Uterus (tissue), 4 donors: Measurements from ENCODE around the gene NAV2. TPM values are rescaled to one million over a fixed set of nuclear protein-coding genes. Genes with fewer than 3 reads are reported as not detected.

Experiments
- DNase-seq, 2 donors: peaks; one replicate each; pipeline ENCODE4 v3.0.0-alpha.2; 2019 to 2020
- H3K27ac ChIP-seq, 2 donors: fragments of 200-600 bp; sonication (generic); 1 replicate in 1 of 2; 2 replicates in 1 of 2; pipeline ENCODE4 v1.5.1; 2016 to 2018
- H3K27me3 ChIP-seq, 2 donors: fragments of 200-600 bp; sonication (generic); one replicate each; pipeline ENCODE4 v1.5.1; 2018 to 2019; ENCODE audit warnings: control low read depth in 1 of 2
- H3K36me3 ChIP-seq, 2 donors: fragments of 200-600 bp; sonication (generic); one replicate each; pipeline ENCODE4 v1.5.1; 2019; ENCODE audit warnings: control low read depth in 1 of 2
- H3K4me1 ChIP-seq, 2 donors: fragments of 200-600 bp; sonication (generic); one replicate each; pipeline ENCODE4 v1.5.1; 2018 to 2019; ENCODE audit warnings: control low read depth in 1 of 2
- H3K4me3 ChIP-seq, 2 donors: fragments of 200-600 bp; sonication (generic); 1 replicate in 1 of 2; 2 replicates in 1 of 2; pipeline ENCODE4 v1.5.1; 2018 to 2019; ENCODE audit warnings: mild to moderate bottlenecking in 1 of 2
- H3K9me3 ChIP-seq, 2 donors: fragments of 200-600 bp; sonication (generic); one replicate each; pipeline ENCODE4 v1.5.1; 2019; ENCODE audit warnings: control low read depth in 1 of 2
- POLR2A ChIP-seq, 2 donors: fragments of 450-650 bp; IDR thresholded peaks; one replicate each; pipeline ENCODE4 v1.6.1; 2016; ENCODE audit warnings: antibody characterized with exemption in 2 of 2, mild to moderate bottlenecking in 1 of 2, moderate library complexity in 1 of 2
- intact Hi-C: fragments of 100-400 bp; cut with DNase I; formaldehyde crosslinking; loops from one replicate; pipeline ENCODE4 v1.15.1; 2023; ENCODE audit warnings: low total_unique reads
- total RNA-seq, 4 donors: library from RNA; depleted of rRNA in 3 of 4; stranded (reverse); fragments of >200 nt in 3 of 4; gene quantifications; one replicate each; pipeline versions ENCODE4 v1.1.0 to v1.2.4, GENCODE V29; 2014 to 2023
- TF ChIP-seq, protein P1 (sequence below), 4 experiments: fragments of 200-600 bp in 2 of 4; fragments of 450-650 bp in 2 of 4; sonication (generic) in 2 of 4; IDR thresholded peaks; one replicate each; pipeline ENCODE4 v1.5.1; 2016 to 2019; ENCODE audit warnings: antibody characterized with exemption in 4 of 4, mild to moderate bottlenecking in 2 of 4, moderate library complexity in 1 of 4
- donor health status: DM: yes; HTN: yes; CAD: no.

The NAV2 gene
- total RNA-seq, 4 donors from 2014 or later = 2.6 to 31.6 (median 5.7) TPM

- Histone ChIP-seq H3K9me3 (no peaks in the 10 kb centered on the region), H3K4me1 (no peaks in the 10 kb centered on the region), H3K36me3 (no peaks in the 10 kb centered on the region), H3K27ac (no peak overlapping the region), H3K4me3 (no peak overlapping the region), H3K27me3 (no peaks in the 10 kb centered on the region)
- no peak for TF ChIP-seq POLR2A (IDR thresholded peaks at IDR 0.05)
- TF ChIP-seq, protein P1, sequence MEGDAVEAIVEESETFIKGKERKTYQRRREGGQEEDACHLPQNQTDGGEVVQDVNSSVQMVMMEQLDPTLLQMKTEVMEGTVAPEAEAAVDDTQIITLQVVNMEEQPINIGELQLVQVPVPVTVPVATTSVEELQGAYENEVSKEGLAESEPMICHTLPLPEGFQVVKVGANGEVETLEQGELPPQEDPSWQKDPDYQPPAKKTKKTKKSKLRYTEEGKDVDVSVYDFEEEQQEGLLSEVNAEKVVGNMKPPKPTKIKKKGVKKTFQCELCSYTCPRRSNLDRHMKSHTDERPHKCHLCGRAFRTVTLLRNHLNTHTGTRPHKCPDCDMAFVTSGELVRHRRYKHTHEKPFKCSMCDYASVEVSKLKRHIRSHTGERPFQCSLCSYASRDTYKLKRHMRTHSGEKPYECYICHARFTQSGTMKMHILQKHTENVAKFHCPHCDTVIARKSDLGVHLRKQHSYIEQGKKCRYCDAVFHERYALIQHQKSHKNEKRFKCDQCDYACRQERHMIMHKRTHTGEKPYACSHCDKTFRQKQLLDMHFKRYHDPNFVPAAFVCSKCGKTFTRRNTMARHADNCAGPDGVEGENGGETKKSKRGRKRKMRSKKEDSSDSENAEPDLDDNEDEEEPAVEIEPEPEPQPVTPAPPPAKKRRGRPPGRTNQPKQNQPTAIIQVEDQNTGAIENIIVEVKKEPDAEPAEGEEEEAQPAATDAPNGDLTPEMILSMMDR (IDR thresholded peaks at IDR 0.05) = no peak
- intact Hi-C loops = loop anchor here (10.0 kb wide), 1 partner anchor 63 kb away; no protein-coding TSS in a partner anchor
- no peak for DNase-seq
These were observed 405.6 kb downstream of the NAV2 start for GRCh38 chr11:20118209-20118608.

- no peak overlapping the region for H3K27ac ChIP-seq
- H3K27me3 ChIP-seq = no peaks in the 10 kb centered on the region
- no peak for TF ChIP-seq POLR2A (IDR thresholded peaks at IDR 0.05)
- TF ChIP-seq, protein P1 (IDR thresholded peaks at IDR 0.05) = no peak
- no peak overlapping the region for H3K4me3 ChIP-seq
- no peaks in the 10 kb centered on the region for H3K9me3 ChIP-seq
- H3K36me3 ChIP-seq = no peaks in the 10 kb centered on the region
- intact Hi-C loops = loop anchor here (10.0 kb wide), 1 partner anchor 65 kb away; no protein-coding TSS in a partner anchor
- no peak for DNase-seq
- no peaks in the 10 kb centered on the region for H3K4me1 ChIP-seq
These were observed 406.7 kb downstream of the NAV2 start for GRCh38 chr11:20119315-20119714.

DNA sequence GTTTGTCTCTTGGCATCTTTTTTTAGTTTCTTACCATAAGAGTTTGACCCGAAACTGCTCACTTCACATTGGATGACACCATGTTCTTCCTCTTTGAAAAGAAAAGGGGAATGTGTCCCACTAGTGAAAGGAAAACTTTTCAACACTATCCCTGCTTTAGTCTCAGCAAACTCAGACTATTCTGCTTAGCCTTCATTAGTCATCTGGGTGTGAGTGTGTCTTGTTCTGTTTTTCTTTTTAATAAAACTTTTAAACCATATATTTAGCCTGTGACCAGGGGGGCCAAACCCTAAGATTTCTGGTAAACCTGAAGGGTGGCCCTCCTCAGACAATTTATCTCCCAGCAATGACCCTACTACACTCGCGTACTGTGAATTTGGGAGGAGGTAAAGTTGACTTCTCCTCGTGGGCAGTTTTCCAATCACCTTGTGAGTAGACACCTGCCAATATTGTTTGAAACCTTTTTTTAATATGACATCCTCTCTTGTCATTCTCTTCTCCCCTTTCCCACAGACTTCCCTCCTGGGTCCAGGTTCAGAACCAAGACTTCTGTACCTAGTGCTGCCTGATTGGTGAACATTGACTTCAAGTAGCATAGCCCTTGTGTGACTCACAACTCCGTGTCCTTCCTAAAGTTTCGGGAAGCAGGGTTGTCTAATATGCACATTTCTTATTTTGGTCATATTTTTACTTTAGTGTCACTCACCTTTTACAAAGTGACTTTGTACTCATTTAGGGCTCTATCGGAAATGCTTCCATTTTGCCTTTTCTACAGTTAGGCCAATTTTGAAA is 407.7 kb downstream of the NAV2 start:
- intact Hi-C loops = loop anchor here (10.0 kb wide), 1 partner anchor 566 kb away; no protein-coding TSS in a partner anchor
- no peak for TF ChIP-seq POLR2A (IDR thresholded peaks at IDR 0.05)
- TF ChIP-seq, protein P1 (IDR thresholded peaks at IDR 0.05) = no peak

GRCh38 chr11:20122131-20122530 is 409.5 kb downstream of the NAV2 start:
- DNase-seq = no peak
- intact Hi-C loops = loop anchor here (10.0 kb wide), 1 partner anchor 567 kb away; no protein-coding TSS in a partner anchor
- Histone ChIP-seq H3K4me3 (no peak overlapping the region), H3K27me3 (no peaks in the 10 kb centered on the region), H3K9me3 (no peaks in the 10 kb centered on the region), H3K4me1 (no peaks in the 10 kb centered on the region), H3K36me3 (no peaks in the 10 kb centered on the region), H3K27ac (no peak overlapping the region)
- TF ChIP-seq, protein P1 (IDR thresholded peaks at IDR 0.05) = no peak
- TF ChIP-seq POLR2A (IDR thresholded peaks at IDR 0.05) = no peak

More for the DNA sequence above, 407.7 kb downstream of the NAV2 start:
- H3K9me3 ChIP-seq = no peaks in the 10 kb centered on the region
- no peak overlapping the region for H3K4me3 ChIP-seq
- no peaks in the 10 kb centered on the region for H3K4me1 ChIP-seq
- H3K27ac ChIP-seq = no peak overlapping the region
- no peaks in the 10 kb centered on the region for H3K36me3 ChIP-seq
- DNase-seq = no peak
- H3K27me3 ChIP-seq = no peaks in the 10 kb centered on the region

- Histone ChIP-seq H3K4me1 (no peaks in the 10 kb centered on the region), H3K4me3 (no peak overlapping the region), H3K27me3 (no peaks in the 10 kb centered on the region), H3K27ac (no peak overlapping the region), H3K36me3 (no peaks in the 10 kb centered on the region), H3K9me3 (no peaks in the 10 kb centered on the region)
- no peak for TF ChIP-seq POLR2A (IDR thresholded peaks at IDR 0.05)
- TF ChIP-seq, protein P1 (IDR thresholded peaks at IDR 0.05) = no peak
- no peak for DNase-seq
- intact Hi-C loops = loop anchor here (10.0 kb wide), 1 partner anchor 571 kb away; no protein-coding TSS in a partner anchor
These were observed 413.3 kb downstream of the NAV2 start for GRCh38 chr11:20125927-20126326.
